DND-41 (cell line): ENCODE results near the gene TAS2R60.

Experiments used
- CTCF ChIP-seq: IDR thresholded peaks from 2 replicates; pipeline ENCODE4 v1.5.1; 2012; ENCODE audit warnings: borderline replicate concordance, low read length, moderate library complexity, mild to moderate bottlenecking; ENCODE audit not compliant: poor library complexity, severe bottlenecking; ENCODE audit errors: extremely low read depth
- EZH2 ChIP-seq: IDR thresholded peaks from 3 replicates; pipeline ENCODE4 v1.6.1; 2012; ENCODE audit warnings: borderline replicate concordance, low read depth, mild to moderate bottlenecking, moderate library complexity, low read length, inconsistent platforms; ENCODE audit not compliant: severe bottlenecking

GRCh38 chr7:143462045-143462444, 18.8 kb downstream of the TAS2R60 start:
- no peak for TF ChIP-seq CTCF
- no peak for TF ChIP-seq EZH2
